Esophagus squamous epithelium (tissue), 4 donors: ENCODE data around the gene THEMIS2.

ENCODE experiments used
- POLR2A ChIP-seq, 4 donors: fragments of 450-650 bp; IDR thresholded peaks; one replicate each; pipeline ENCODE4 v1.6.1; 2017; ENCODE audit warnings: antibody characterized with exemption in 4 of 4, mild to moderate bottlenecking in 4 of 4, moderate library complexity in 3 of 4
- TF ChIP-seq, protein P1 (sequence below), 6 experiments: fragments of 450-650 bp in 4 of 6; fragments of 200-600 bp in 2 of 6; sonication (generic) in 2 of 6; IDR thresholded peaks; one replicate each; pipeline ENCODE4 v1.5.1; 2016 to 2019; ENCODE audit warnings: antibody characterized with exemption in 6 of 6, mild to moderate bottlenecking in 4 of 6, moderate library complexity in 4 of 6

DNA sequence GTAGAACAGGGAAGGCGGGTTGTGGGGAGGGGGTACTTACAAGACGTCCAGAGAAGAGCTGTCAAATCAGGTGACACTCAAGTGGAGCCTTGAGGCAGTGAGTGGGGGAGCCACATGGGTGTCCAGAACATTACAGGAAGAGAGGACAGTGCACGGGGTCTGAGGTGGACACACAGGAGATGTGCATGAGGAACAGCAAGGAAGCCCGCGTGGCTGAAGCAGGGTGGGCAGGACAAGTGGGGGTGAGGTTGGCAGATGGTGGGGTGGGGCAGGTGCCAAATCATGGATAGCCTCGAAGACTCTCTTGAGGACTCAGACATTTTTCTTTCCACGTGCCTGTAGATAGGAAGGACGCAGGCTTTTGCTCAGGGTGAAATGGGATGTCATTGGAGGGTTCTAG is 63.4 kb downstream of the THEMIS2 start:
- TF ChIP-seq, protein P1, sequence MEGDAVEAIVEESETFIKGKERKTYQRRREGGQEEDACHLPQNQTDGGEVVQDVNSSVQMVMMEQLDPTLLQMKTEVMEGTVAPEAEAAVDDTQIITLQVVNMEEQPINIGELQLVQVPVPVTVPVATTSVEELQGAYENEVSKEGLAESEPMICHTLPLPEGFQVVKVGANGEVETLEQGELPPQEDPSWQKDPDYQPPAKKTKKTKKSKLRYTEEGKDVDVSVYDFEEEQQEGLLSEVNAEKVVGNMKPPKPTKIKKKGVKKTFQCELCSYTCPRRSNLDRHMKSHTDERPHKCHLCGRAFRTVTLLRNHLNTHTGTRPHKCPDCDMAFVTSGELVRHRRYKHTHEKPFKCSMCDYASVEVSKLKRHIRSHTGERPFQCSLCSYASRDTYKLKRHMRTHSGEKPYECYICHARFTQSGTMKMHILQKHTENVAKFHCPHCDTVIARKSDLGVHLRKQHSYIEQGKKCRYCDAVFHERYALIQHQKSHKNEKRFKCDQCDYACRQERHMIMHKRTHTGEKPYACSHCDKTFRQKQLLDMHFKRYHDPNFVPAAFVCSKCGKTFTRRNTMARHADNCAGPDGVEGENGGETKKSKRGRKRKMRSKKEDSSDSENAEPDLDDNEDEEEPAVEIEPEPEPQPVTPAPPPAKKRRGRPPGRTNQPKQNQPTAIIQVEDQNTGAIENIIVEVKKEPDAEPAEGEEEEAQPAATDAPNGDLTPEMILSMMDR (IDR thresholded peaks at IDR 0.05) = no peak
- TF ChIP-seq POLR2A (IDR thresholded peaks at IDR 0.05) = no peak
